Effector memory CD8-positive, alpha-beta T cell (primary cell): ENCODE measurements around the gene RGS10.
A peak's percentile ranks its signal among the peaks of the same experiment; 100 is the strongest.
"Not testable (repeated sequence)": the region's sequence is repeated elsewhere in the genome, so short reads cannot be mapped to it uniquely, and the experiment has no call there.

ENCODE experiments used
- ATAC-seq: fragments of 150-1000 bp; cut with Tn5 transposase; replicated peaks from 2 replicates; pipeline ENCODE4 v1.10.0; 2021; ENCODE audit warnings: mild to moderate bottlenecking, moderate library complexity
- DNase-seq, 3 experiments: peaks; one replicate each; pipeline ENCODE4 v3.0.0; 2021
- H3K27ac Mint-ChIP-seq, 2 donors: one replicate each; pipeline ENCODE4 v1.8.0; 2022; ENCODE audit warnings: mild to moderate bottlenecking in 2 of 2, mixed read lengths in 2 of 2, moderate library complexity in 2 of 2
- H3K27me3 Mint-ChIP-seq, 2 donors: one replicate each; pipeline ENCODE4 v1.8.0; 2022; ENCODE audit warnings: mixed read lengths in 2 of 2
- H3K36me3 Mint-ChIP-seq: one replicate; pipeline ENCODE4 v1.8.0; 2022; ENCODE audit warnings: mild to moderate bottlenecking, moderate library complexity, mixed read lengths; ENCODE audit not compliant: insufficient read depth
- H3K4me1 Mint-ChIP-seq, 2 donors: one replicate each; pipeline ENCODE4 v1.8.0; 2022; ENCODE audit warnings: low read depth in 2 of 2, mixed read lengths in 2 of 2
- H3K4me3 Mint-ChIP-seq, 2 donors: one replicate each; pipeline ENCODE4 v1.8.0; 2022; ENCODE audit warnings: mild to moderate bottlenecking in 2 of 2, mixed read lengths in 2 of 2, moderate library complexity in 2 of 2
- H3K9me3 Mint-ChIP-seq, 2 donors: one replicate each; pipeline ENCODE4 v1.8.0; 2022; ENCODE audit warnings: mixed read lengths in 2 of 2
- total RNA-seq, 9 experiments: gene quantifications; one replicate each; lab custom pipeline; 2026; lab: John Stamatoyannopoulos, UW

The RGS10 gene, protein sequence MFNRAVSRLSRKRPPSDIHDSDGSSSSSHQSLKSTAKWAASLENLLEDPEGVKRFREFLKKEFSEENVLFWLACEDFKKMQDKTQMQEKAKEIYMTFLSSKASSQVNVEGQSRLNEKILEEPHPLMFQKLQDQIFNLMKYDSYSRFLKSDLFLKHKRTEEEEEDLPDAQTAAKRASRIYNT
- total RNA-seq, result 34.5 to 122 (median 67.2) reads per million in 9 experiments

DNA sequence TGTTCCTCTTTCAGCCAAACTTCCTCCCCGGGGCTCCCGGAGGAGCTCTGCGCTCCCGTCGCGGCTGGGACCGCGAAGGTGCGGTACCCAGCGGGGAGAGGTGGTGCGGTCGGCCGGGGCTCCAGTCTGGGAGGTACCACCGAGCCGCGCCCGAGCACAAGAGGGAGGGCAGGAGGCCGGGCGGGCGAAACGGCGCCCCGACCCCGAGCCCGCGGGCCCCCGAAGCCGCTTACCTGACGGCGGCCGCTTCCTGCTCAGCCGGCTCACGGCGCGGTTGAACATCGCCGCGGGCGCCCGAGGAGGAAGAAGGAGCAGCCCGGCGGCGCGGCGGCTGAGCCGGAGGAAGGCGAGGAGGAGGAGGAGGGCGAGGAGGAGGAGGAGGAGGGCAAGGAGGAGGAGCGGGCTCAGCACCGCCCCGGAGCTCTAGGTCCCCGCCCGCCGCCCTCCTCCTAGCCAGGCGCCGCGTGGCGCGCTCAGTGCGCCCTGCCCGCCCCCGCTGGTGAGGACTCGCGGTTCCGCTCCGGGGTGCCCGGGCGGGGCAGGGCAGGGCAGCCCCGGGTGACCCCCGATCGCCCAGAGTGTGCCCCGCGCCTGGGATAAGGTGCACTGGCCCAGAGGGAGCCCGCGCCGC lies at the start of gene RGS10:
Gene RGS10, minus strand, starts transcription at position 363 of the 631 bp plus-strand sequence. Its CDS starts 81 bp downstream, at position 282.
- H3K36me3 Mint-ChIP-seq, result peaks cover 16% of the 10 kb centered on the region
- peak within 1 kb of the TSS; percentile 83 to 90 for H3K4me3 Mint-ChIP-seq
- no peaks in the 10 kb centered on the region for H3K9me3 Mint-ChIP-seq
- H3K27ac Mint-ChIP-seq, result peak within 1 kb of the TSS; percentile 80 to 81
- DNase-seq (peak; percentile 51 to 64 (median 55)), ATAC-seq (peak; percentile 72)
- H3K4me1 Mint-ChIP-seq, result peaks cover 34 to 38% of the 10 kb centered on the region in 2 donors
- peaks cover 3% of the 10 kb centered on the region in 2 donors for H3K27me3 Mint-ChIP-seq

DNA sequence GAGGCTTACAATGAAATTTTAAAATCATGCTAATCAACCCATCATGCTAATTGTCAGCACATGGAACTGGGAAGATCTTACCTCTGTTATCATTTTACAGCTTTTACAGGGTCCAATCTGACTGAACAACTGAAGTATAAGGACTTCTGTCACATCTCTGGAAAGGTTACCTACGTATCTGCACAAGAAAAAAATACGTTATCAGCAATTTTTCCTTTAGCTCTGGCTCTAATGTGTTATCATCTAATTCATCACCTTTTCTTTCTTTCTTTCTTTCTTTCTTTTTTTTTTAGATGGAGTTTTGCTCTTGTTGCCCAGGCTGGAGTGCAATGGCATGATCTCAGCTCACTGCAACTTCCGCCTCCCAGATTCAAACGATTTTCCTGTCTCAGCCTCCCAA lies 45.6 kb upstream of the RGS10 start:
- H3K9me3 Mint-ChIP-seq, result no peaks in the 10 kb centered on the region
- H3K27ac Mint-ChIP-seq, result no peak overlapping the region
- ATAC-seq (no peak), DNase-seq (no peak)
- H3K36me3 Mint-ChIP-seq, result peaks cover 33% of the 10 kb centered on the region
- H3K27me3 Mint-ChIP-seq, result no peaks in the 10 kb centered on the region
- H3K4me1 Mint-ChIP-seq, result peaks cover 17 to 30% of the 10 kb centered on the region in 2 donors
- no peak overlapping the region for H3K4me3 Mint-ChIP-seq

DNA sequence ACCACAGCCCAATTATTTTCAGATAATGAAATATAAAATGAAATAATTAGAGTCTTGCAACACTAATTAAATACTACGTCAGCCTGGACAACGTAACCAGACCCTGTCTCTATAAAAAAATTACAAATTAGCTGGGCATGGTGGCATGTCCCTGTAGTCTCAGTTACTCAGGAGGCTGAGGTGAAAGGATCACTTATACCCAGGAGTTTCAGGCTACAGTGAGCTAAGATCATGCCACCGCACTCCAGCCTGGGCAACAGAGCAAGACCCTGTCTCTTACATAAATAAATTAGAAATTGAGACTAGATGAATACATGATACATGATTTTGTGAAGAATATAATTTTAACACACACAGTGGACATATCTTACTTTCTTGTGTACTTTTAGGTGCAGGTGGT lies 35.8 kb upstream of the RGS10 start:
- Mint-ChIP-seq H3K4me1 (peaks cover 12 to 27% of the 10 kb centered on the region in 2 donors), H3K27me3 (no peaks in the 10 kb centered on the region), H3K9me3 (no peaks in the 10 kb centered on the region), H3K27ac (no peak overlapping the region), H3K36me3 (peaks cover 91% of the 10 kb centered on the region), H3K4me3 (no peak overlapping the region)
- no peak for ATAC-seq
- DNase-seq, result no peak

DNA sequence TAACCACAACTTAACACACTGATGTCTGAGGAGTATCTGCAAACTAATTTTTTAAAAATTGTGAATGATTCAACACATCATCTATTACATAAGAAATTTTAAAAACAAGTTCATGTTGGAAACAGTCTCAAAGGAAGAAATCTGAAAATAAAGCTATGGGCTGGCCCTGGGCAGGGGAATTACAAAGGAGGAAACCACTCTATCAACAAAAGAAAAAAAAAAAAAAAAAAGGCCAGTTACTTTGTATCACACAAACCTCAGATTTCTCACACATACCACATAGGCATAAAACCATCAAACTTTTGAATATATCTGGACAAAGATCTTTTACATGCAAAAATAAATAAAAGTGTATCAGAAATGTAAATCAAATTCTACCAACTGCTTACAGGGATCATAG lies 33.5 kb upstream of the RGS10 start:
- Mint-ChIP-seq H3K4me1 (peaks cover 12 to 15% of the 10 kb centered on the region in 2 donors), H3K9me3 (no peaks in the 10 kb centered on the region), H3K27me3 (no peaks in the 10 kb centered on the region), H3K36me3 (peaks cover 89% of the 10 kb centered on the region), H3K4me3 (peak overlapping the region; percentile 35 to 52), H3K27ac (peak overlapping the region; percentile 53 to 75)
- no peak for DNase-seq
- peak; percentile 83 for ATAC-seq

DNA sequence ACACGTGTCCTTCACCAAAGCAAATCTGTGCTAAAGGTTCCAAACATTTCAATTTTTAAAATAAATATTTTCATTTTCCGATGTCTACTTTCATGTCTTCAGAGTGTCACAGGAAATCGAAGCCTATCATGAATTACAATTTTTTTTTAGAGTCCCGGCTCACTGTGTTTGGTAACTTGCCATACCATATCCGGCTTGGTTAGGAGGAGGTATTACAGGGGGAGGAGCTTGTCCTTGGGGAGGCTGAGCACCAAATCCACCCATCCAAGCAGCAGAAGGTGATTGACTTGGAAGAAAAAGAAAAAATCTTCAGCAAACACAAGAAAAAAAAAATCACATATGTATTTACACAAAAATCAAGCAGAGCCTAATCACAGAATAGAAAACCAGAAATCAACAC lies 33.0 kb upstream of the RGS10 start:
- DNase-seq, result peak; percentile 2 to 36 (median 8)
- Mint-ChIP-seq H3K9me3 (no peaks in the 10 kb centered on the region), H3K4me3 (peak overlapping the region; percentile 35 to 52), H3K36me3 (peaks cover 89% of the 10 kb centered on the region), H3K4me1 (peaks cover 12 to 15% of the 10 kb centered on the region in 2 donors), H3K27ac (peak overlapping the region; percentile 53 to 75), H3K27me3 (no peaks in the 10 kb centered on the region)
- ATAC-seq, result peak; percentile 85

DNA sequence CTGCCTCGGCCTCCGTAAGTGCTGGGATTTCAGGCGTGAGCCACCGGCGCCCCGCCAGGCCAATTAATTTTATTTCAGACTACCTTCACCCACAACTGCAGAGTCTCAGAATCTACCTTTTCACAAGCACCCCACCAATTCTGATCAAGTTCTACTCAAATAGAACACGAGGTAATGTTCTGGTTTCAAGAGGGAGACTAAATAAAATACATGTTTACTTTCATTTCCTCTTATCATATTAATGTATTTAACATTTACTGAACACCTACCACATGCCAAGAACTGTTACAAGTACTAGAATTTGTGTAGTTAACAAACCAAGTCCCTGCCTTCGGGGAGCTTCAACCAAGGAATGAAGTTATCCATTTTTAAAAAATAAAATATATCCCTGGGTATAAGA lies 25.5 kb upstream of the RGS10 start:
- no peak for ATAC-seq

DNA sequence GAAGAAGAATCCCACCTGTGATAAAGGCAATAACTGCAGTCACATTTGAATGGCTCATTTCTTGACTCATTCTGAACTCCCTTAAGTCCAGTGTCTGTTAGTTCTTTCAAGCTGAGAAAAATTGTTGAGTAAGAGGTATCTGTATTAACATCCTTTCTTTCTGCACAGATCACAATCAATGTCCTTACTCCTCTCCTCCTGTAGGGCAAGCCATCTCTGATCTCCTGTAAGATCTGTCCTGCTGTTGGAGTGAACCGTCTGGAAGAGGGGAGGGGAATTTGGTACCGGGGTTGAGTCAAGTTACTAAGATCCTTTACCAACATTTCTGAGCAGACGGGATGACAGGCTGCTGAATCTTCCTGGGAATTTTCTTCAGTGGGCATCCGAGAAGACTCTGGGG lies 19.6 kb upstream of the RGS10 start:
- DNase-seq (no peak), ATAC-seq (no peak)
- Mint-ChIP-seq H3K4me1 (no peaks in the 10 kb centered on the region), H3K27ac (peak overlapping the region in 1 of 2 donors; percentile 62), H3K36me3 (no peaks in the 10 kb centered on the region), H3K4me3 (no peak overlapping the region), H3K9me3 (no peaks in the 10 kb centered on the region), H3K27me3 (no peaks in the 10 kb centered on the region)

More for the DNA sequence above, 25.5 kb upstream of the RGS10 start:
- no peaks in the 10 kb centered on the region for H3K9me3 Mint-ChIP-seq
- no peak overlapping the region for H3K4me3 Mint-ChIP-seq
- no peak for DNase-seq
- H3K36me3 Mint-ChIP-seq, result peaks cover 15% of the 10 kb centered on the region
- no peaks in the 10 kb centered on the region for H3K4me1 Mint-ChIP-seq
- H3K27me3 Mint-ChIP-seq, result no peaks in the 10 kb centered on the region
- no peak overlapping the region for H3K27ac Mint-ChIP-seq

DNA sequence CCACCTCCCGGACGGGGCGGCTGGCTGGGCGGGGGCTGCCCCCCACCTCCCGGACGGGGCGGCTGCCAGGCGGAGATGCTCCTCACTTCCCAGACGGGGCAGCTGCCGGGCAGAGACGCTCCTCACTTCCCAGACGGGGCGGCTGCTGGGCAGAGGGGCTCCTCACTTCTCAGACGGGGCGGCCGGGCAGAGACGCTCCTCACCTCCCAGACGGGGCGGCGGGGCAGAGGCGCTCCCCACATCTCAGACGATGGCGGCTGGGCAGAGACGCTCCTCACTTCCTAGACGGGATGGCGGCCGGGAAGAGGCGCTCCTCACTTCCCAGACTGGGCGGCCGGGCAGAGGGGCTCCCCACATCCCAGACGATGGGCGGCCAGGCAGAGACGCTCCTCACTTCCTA lies 17.0 kb upstream of the RGS10 start:
- not testable (repeated sequence) for H3K27ac Mint-ChIP-seq, ATAC-seq, H3K36me3 Mint-ChIP-seq, H3K9me3 Mint-ChIP-seq, DNase-seq, H3K27me3 Mint-ChIP-seq, H3K4me3 Mint-ChIP-seq, H3K4me1 Mint-ChIP-seq

DNA sequence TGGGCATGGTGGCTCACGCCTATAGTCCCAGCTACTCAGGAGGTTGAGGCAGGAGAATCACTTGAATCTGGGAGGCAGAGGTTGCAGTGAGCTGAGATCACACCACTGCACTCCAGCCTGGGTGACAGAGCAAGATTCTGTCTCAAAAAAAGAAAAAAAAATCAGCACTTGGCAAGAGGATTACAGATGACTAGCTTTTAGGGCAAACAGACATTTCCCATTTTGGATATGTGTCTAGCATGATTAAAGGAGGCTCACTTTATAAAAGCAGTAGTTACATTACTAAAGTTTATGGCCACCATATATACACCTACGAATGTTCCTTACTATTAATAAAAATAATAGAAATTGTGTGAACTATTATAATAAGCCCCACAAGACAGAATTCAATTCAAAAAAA lies 13.6 kb upstream of the RGS10 start:
- H3K4me3 Mint-ChIP-seq, H3K27me3 Mint-ChIP-seq, H3K27ac Mint-ChIP-seq, DNase-seq, ATAC-seq, H3K4me1 Mint-ChIP-seq, H3K36me3 Mint-ChIP-seq, H3K9me3 Mint-ChIP-seq: not testable (repeated sequence)

DNA sequence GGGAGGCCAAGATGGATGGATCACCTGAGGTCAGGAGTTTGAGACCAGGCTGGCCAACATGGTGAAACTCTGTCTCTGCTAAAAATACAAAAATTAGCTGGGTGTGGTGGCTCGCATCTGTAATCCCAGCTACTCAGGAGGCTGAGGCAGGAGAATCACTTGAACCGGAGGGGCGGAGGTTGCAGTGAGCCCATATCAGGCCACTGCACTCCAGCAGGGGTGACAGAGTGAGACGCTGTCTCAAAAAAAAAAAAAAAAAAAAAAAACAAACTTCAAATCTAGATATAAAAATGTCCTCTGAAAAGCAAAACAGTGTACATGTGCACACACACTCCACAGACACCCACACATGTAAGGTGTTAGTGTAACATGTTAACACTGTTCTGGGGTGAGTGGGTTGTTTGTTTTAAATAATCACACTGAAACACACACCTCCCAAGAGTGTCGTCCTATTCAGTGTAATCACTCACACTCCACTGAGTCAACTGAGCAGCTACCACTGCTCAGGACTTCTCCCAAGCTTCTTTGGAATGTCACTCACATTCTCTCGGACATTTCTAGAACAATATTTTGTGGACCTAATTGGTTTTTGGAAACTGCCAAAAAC lies 12.8 kb upstream of the RGS10 start:
- H3K27me3 Mint-ChIP-seq, result no peaks in the 10 kb centered on the region
- DNase-seq, result no peak
- no peaks in the 10 kb centered on the region for H3K4me1 Mint-ChIP-seq
- H3K27ac Mint-ChIP-seq, result no peak overlapping the region
- H3K36me3 Mint-ChIP-seq, result no peaks in the 10 kb centered on the region
- no peak overlapping the region for H3K4me3 Mint-ChIP-seq
- no peaks in the 10 kb centered on the region for H3K9me3 Mint-ChIP-seq
- ATAC-seq, result no peak

DNA sequence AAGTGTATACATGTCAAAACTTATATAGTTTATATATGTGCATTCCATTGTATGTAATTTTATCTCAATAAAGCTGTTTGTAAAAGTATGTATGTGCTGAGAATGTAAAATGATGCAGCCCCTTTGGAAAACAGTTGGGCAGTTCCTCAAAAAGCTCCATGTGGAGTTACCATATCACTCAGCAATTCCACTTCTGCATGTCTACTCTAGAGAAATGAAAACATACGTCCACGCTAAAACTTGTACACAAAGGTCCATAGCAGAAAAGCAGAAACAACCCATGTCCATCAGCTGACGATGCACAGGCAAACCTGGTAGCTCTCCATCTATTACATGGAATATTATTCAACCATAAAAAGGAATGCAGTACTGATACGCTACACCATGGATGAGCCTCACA lies 8.3 kb upstream of the RGS10 start:
- no peak for DNase-seq
- Mint-ChIP-seq H3K36me3 (no peaks in the 10 kb centered on the region), H3K4me1 (no peaks in the 10 kb centered on the region), H3K4me3 (no peak overlapping the region), H3K27ac (no peak overlapping the region), H3K27me3 (peaks cover 13 to 23% of the 10 kb centered on the region in 2 donors), H3K9me3 (no peaks in the 10 kb centered on the region)
- no peak for ATAC-seq

DNA sequence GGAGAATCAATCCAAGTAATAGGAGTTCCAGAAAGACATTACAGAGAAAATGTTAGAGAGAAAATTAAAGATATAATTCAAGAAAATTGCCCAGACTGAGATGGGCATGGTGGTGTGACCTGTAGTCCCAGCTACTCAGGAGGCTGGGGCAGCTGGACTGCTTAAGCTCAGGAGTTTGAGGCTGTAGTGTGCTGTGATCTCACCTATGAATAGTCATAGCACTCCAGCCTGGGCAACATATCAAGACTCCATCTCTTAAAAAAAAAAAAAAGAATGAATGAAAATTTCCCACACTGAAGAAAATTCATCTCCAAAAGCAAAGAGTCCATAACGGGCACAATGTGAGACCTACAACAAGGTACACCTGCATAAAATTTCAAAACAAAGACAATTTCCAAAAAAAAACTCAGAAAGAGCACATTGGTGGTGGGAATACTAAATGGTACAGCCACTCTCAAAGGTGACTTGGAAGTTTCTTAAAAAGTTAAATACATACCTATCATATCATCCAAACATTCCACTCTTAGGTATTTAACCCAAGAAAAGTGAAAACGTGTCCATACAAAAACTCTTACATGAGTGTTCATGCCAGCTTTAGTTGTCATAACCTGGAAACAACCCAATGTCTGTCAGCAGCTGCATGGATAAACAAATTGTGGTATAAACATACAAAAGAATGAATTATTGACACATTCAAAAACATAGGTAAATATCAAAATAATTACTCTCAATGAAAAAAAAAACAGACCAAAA lies 6.9 kb upstream of the RGS10 start:
- Mint-ChIP-seq H3K4me1 (no peaks in the 10 kb centered on the region), H3K36me3 (no peaks in the 10 kb centered on the region), H3K4me3 (no peak overlapping the region), H3K9me3 (no peaks in the 10 kb centered on the region), H3K27ac (peak overlapping the region in 1 of 2 donors; percentile 19), H3K27me3 (peaks cover 13 to 23% of the 10 kb centered on the region in 2 donors)
- ATAC-seq (no peak), DNase-seq (no peak)

DNA sequence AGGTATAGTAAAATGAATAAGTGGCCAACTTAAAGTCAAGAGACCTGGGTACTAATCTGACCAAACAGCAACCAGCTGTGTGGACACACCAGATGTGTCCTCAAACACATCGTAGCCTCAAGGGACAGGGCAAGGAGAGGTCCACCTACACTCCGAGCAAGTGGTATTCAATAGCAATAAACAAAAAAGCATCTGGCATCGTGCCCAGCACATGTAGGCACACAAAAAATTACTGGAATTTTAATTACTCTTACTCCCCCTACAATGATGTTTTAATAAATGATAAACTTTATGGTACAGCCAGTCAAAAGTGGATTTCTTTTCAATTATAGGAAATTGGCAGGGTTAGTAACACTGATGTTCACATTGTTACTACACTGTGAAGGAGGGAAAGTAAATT lies 3.5 kb upstream of the RGS10 start:
- Mint-ChIP-seq H3K4me3 (no peak overlapping the region), H3K27ac (no peak overlapping the region), H3K36me3 (peaks cover 16% of the 10 kb centered on the region), H3K27me3 (peaks cover 13 to 23% of the 10 kb centered on the region in 2 donors), H3K9me3 (no peaks in the 10 kb centered on the region), H3K4me1 (peaks cover 10% of the 10 kb centered on the region in 2 donors)
- DNase-seq (no peak), ATAC-seq (no peak)
